ENCODE data around the gene RNASE11.

- TF ChIP-seq CTCF (optimal IDR thresholded peaks at IDR 0.05 in 1 of 3, IDR thresholded peaks at IDR 0.05 in 1 of 3, conservative IDR thresholded peaks at IDR 0.05 in 1 of 3; ENCODE audit: extremely low read depth in 1 of 3, insufficient read depth in 2 of 3, low read length in 3 of 3) (no peak), EZH2 (IDR thresholded peaks at IDR 0.05; ENCODE audit: low read length) (no peak)
Measured at GRCh38 chr14:20555845-20556244, 32.0 kb downstream of the RNASE11 start.
